CD14-positive monocyte (primary cell): ENCODE measurements around the gene MYOZ3. TPM values are rescaled to one million over a fixed set of nuclear protein-coding genes. Genes with fewer than 3 reads are reported as not detected.
A peak's percentile ranks its signal among the peaks of the same experiment; 100 is the strongest.

Experiments
- DNase-seq, 3 donors: peaks; one replicate each; pipeline ENCODE4 v3.0.0-alpha.2; 2011 to 2022
- H2AFZ ChIP-seq: 2 replicates; pipeline ENCODE4 v1.6.0; 2012; ENCODE audit warnings: mild to moderate bottlenecking, low read depth, low read length, inconsistent platforms; ENCODE audit not compliant: insufficient read depth, poor library complexity, severe bottlenecking
- H3K27ac ChIP-seq, 2 donors: 1 replicate in 1 of 2; 2 replicates in 1 of 2; pipeline ENCODE4 v1.5.1; 2012 to 2013; ENCODE audit warnings: low read length in 2 of 2, control low read depth in 1 of 2, inconsistent platforms in 1 of 2, low read depth in 1 of 2, mild to moderate bottlenecking in 1 of 2
- H3K27me3 ChIP-seq, 2 donors: one replicate each; pipeline versions ENCODE4 v1.6.0 to v1.6.1; 2011 to 2013; ENCODE audit warnings: low read length in 2 of 2; ENCODE audit not compliant: control insufficient read depth in 2 of 2, insufficient read depth in 2 of 2
- H3K36me3 ChIP-seq, 2 donors: replicated peaks in 1 of 2; 1 replicate in 1 of 2; 2 replicates in 1 of 2; pipeline versions ENCODE4 v1.5.1 to v1.6.1; 2012 to 2013; ENCODE audit warnings: low read length in 2 of 2, control low read depth in 1 of 2, inconsistent platforms in 1 of 2, mild to moderate bottlenecking in 1 of 2; ENCODE audit not compliant: insufficient read depth in 2 of 2, control insufficient read depth in 1 of 2
- H3K4me1 ChIP-seq, 2 donors: 1 replicate in 1 of 2; 2 replicates in 1 of 2; pipeline versions ENCODE4 v1.5.1 to v1.6.1; 2012 to 2013; ENCODE audit warnings: low read length in 2 of 2, control low read depth in 1 of 2, inconsistent platforms in 1 of 2, mild to moderate bottlenecking in 1 of 2, moderate library complexity in 1 of 2; ENCODE audit not compliant: insufficient read depth in 2 of 2, control insufficient read depth in 1 of 2
- H3K4me2 ChIP-seq: replicated peaks from 2 replicates; pipeline ENCODE3; 2012; ENCODE audit warnings: low read length, moderate library complexity, mild to moderate bottlenecking; ENCODE audit not compliant: poor library complexity, severe bottlenecking; ENCODE audit errors: extremely low read depth
- H3K4me3 ChIP-seq, 3 experiments: fragments of 200-600 bp in 1 of 3; sonication (generic) in 1 of 3; replicated peaks in 1 of 3; 1 replicate in 2 of 3; 2 replicates in 1 of 3; pipeline ENCODE4 v1.5.1; 2011 to 2013; ENCODE audit warnings: low read length in 3 of 3, mild to moderate bottlenecking in 3 of 3, control low read depth in 2 of 3, low read depth in 2 of 3, inconsistent platforms in 1 of 3, moderate library complexity in 1 of 3
- H3K79me2 ChIP-seq: 2 replicates; pipeline ENCODE4 v1.6.0; 2012; ENCODE audit warnings: mild to moderate bottlenecking, control low read depth, inconsistent platforms, low read length, moderate library complexity; ENCODE audit not compliant: insufficient read depth
- H3K9ac ChIP-seq: 2 replicates; pipeline ENCODE4 v1.6.0; 2017; ENCODE audit warnings: low read length, mild to moderate bottlenecking; ENCODE audit not compliant: insufficient read depth, poor library complexity, severe bottlenecking
- H3K9me3 ChIP-seq, 2 donors: replicated peaks in 1 of 2; 1 replicate in 1 of 2; 2 replicates in 1 of 2; pipeline versions ENCODE4 v1.5.1 to v1.6.1; 2012 to 2013; ENCODE audit warnings: low read length in 2 of 2, control low read depth in 1 of 2; ENCODE audit not compliant: control insufficient read depth in 1 of 2, insufficient read depth in 1 of 2
- H4K20me1 ChIP-seq: 2 replicates; pipeline ENCODE4 v1.6.0; 2012; ENCODE audit warnings: mild to moderate bottlenecking, low read length, control low read depth, moderate library complexity; ENCODE audit not compliant: insufficient read depth
- H3K27ac Mint-ChIP-seq, 7 donors: one replicate each; pipeline ENCODE4 v1.8.0; 2020; ENCODE audit warnings: mild to moderate bottlenecking in 7 of 7, mixed read lengths in 7 of 7, moderate library complexity in 6 of 7, inconsistent platforms in 2 of 7
- H3K27me3 Mint-ChIP-seq, 3 donors: one replicate each; pipeline ENCODE4 v1.8.0; 2021 to 2022; ENCODE audit warnings: low read depth in 3 of 3, mild to moderate bottlenecking in 3 of 3, mixed read lengths in 3 of 3, moderate library complexity in 3 of 3, inconsistent platforms in 1 of 3
- H3K36me3 Mint-ChIP-seq, 2 donors: one replicate each; pipeline ENCODE4 v1.8.0; 2020; ENCODE audit warnings: mixed read lengths in 2 of 2, inconsistent platforms in 1 of 2, mild to moderate bottlenecking in 1 of 2
- H3K4me1 Mint-ChIP-seq: one replicate; pipeline ENCODE4 v1.8.0; 2020; ENCODE audit warnings: mild to moderate bottlenecking, mixed read lengths
- H3K4me3 Mint-ChIP-seq, 2 donors: one replicate each; pipeline ENCODE4 v1.8.0; 2020; ENCODE audit warnings: mild to moderate bottlenecking in 2 of 2, mixed read lengths in 2 of 2, moderate library complexity in 1 of 2
- H3K9me3 Mint-ChIP-seq, 7 donors: one replicate each; pipeline ENCODE4 v1.8.0; 2020 to 2022; ENCODE audit warnings: mixed read lengths in 7 of 7, mild to moderate bottlenecking in 6 of 7, moderate library complexity in 6 of 7, inconsistent platforms in 2 of 7
- CTCF ChIP-seq: fragments of 200-600 bp; IDR thresholded peaks from one replicate; pipeline ENCODE4 v1.8.0; 2022; ENCODE audit warnings: antibody characterized with exemption, mild to moderate bottlenecking
- WGBS: methylation state at CpG from one replicate; pipeline ENCODE4 v1.1.5; 2013; ENCODE audit warnings: missing lambda C conversion rate; ENCODE audit not compliant: insufficient coverage; 5-methylcytosine and 5-hydroxymethylcytosine counted together
- intact Hi-C, 2 donors: fragments of 100-400 bp; cut with micrococcal nuclease; formaldehyde crosslinking; loops; one replicate each; pipeline versions ENCODE4 v1.15.0 to v1.15.1; 2023
- polyA plus RNA-seq, 3 donors: library from polyadenylated mRNA; depleted of rRNA in 1 of 3; unstranded in 2 of 3; stranded (reverse) in 1 of 3; fragments of 300-500 nt in 2 of 3; fragments of >200 nt in 1 of 3; fragmentation: Illumina TruSeq in 2 of 3; gene quantifications; 1 replicate in 2 of 3; 2 replicates in 1 of 3; pipeline ENCODE4 v1.2.3, GENCODE V29; 2012 to 2021

The MYOZ3 gene
- polyA plus RNA-seq, 3 donors, result not detected

- H3K9me3 Mint-ChIP-seq, result peaks cover 0 to 2% (median 0%) of the 10 kb centered on the region in 7 donors
- peaks cover 6 to 11% (median 9%) of the 10 kb centered on the region in 3 donors for H3K27me3 Mint-ChIP-seq
- H3K36me3 Mint-ChIP-seq, result no peaks in the 10 kb centered on the region
- H3K4me2 ChIP-seq, result no peak overlapping the region
- H3K4me1 Mint-ChIP-seq, result peaks cover 9% of the 10 kb centered on the region
- peaks cover 0 to 4% of the 10 kb centered on the region in 2 donors for H3K27me3 ChIP-seq
- no peak overlapping the region for H3K27ac ChIP-seq
- no peaks in the 10 kb centered on the region for H4K20me1 ChIP-seq
- no peaks in the 10 kb centered on the region for H3K79me2 ChIP-seq
- H3K36me3 ChIP-seq, result no peaks in the 10 kb centered on the region
- no peak overlapping the region for H3K9ac ChIP-seq
- H2AFZ ChIP-seq, result no peak overlapping the region
- no peak overlapping the region for H3K4me3 ChIP-seq
- DNase-seq, result no peak
- 97% methylated on average over 4 of the region's 4 CpGs for WGBS
- intact Hi-C loops, result loop anchor here (5.0 to 10.0 kb wide), 3 partner anchors 96 to 203 kb away; no protein-coding TSS in a partner anchor
- no peak overlapping the region for H3K4me3 Mint-ChIP-seq
- peak overlapping the region in 1 of 7 donors; percentile 46 for H3K27ac Mint-ChIP-seq
- peaks cover 9 to 14% of the 10 kb centered on the region in 2 donors for H3K4me1 ChIP-seq
- no peaks in the 10 kb centered on the region for H3K9me3 ChIP-seq
- TF ChIP-seq CTCF, result no peak
Observed at GRCh38 chr5:150658121-150658520, 2.9 kb upstream of the MYOZ3 start.

- H3K4me3 Mint-ChIP-seq, result no peak overlapping the region
- TF ChIP-seq CTCF, result no peak
- no peaks in the 10 kb centered on the region for H3K36me3 Mint-ChIP-seq
- H4K20me1 ChIP-seq, result no peaks in the 10 kb centered on the region
- no peak overlapping the region for H3K4me2 ChIP-seq
- H3K4me3 ChIP-seq, result no peak overlapping the region
- no peaks in the 10 kb centered on the region for H3K9me3 ChIP-seq
- H3K27ac ChIP-seq, result no peak overlapping the region
- peaks cover 9% of the 10 kb centered on the region for H3K4me1 Mint-ChIP-seq
- H3K36me3 ChIP-seq, result no peaks in the 10 kb centered on the region
- intact Hi-C loops, result loop anchor here (5.0 to 10.0 kb wide), 3 partner anchors 96 to 204 kb away; no protein-coding TSS in a partner anchor
- H3K27me3 Mint-ChIP-seq, result peaks cover 6 to 11% (median 9%) of the 10 kb centered on the region in 3 donors
- H3K9me3 Mint-ChIP-seq, result peaks cover 0 to 2% (median 0%) of the 10 kb centered on the region in 7 donors
- no peak for DNase-seq
- H3K27ac Mint-ChIP-seq, result no peak overlapping the region
- H2AFZ ChIP-seq, result no peak overlapping the region
- no peaks in the 10 kb centered on the region for H3K79me2 ChIP-seq
- H3K27me3 ChIP-seq, result peaks cover 0 to 4% of the 10 kb centered on the region in 2 donors
- WGBS, result 50% methylated on average over 2 of the region's 3 CpGs
- peaks cover 9 to 14% of the 10 kb centered on the region in 2 donors for H3K4me1 ChIP-seq
- no peak overlapping the region for H3K9ac ChIP-seq
Observed at GRCh38 chr5:150658699-150659265, 2.3 kb upstream of the MYOZ3 start.
